Endothelial cell (in vitro differentiated cells): Measurements from ENCODE around the gene ZNF860. TPM values are rescaled to one million over a fixed set of nuclear protein-coding genes. Genes with fewer than 3 reads are reported as not detected.

Experiments used
- DNase-seq: peaks from one replicate; pipeline ENCODE4 v3.0.0; 2021; ENCODE audit warnings: low spot score
- H3K27ac Mint-ChIP-seq: one replicate; pipeline ENCODE4 v1.8.0; 2021; ENCODE audit warnings: mixed read lengths, inconsistent platforms; ENCODE audit not compliant: unreplicated experiment
- H3K27me3 Mint-ChIP-seq: one replicate; pipeline ENCODE4 v1.8.0; 2021; ENCODE audit warnings: mild to moderate bottlenecking, moderate library complexity, mixed read lengths, inconsistent platforms; ENCODE audit not compliant: unreplicated experiment
- H3K36me3 Mint-ChIP-seq: one replicate; pipeline ENCODE4 v1.8.0; 2021; ENCODE audit warnings: mild to moderate bottlenecking, low read depth, mixed read lengths, inconsistent platforms; ENCODE audit not compliant: unreplicated experiment
- H3K4me1 Mint-ChIP-seq: one replicate; pipeline ENCODE4 v1.8.0; 2021; ENCODE audit warnings: mild to moderate bottlenecking, mixed read lengths, inconsistent platforms; ENCODE audit not compliant: unreplicated experiment
- H3K4me3 Mint-ChIP-seq: one replicate; pipeline ENCODE4 v1.8.0; 2021; ENCODE audit warnings: mild to moderate bottlenecking, mixed read lengths, inconsistent platforms; ENCODE audit not compliant: unreplicated experiment
- H3K9me3 Mint-ChIP-seq: one replicate; pipeline ENCODE4 v1.8.0; 2021; ENCODE audit warnings: mixed read lengths, inconsistent platforms; ENCODE audit not compliant: unreplicated experiment
- total RNA-seq: library from RNA; stranded (reverse); fragmentation: NEBNext Ultra II Directional; extraction: Animal tissue kit (Norgen Biotek cat#: 25700); gene quantifications from one replicate; pipeline ENCODE4 v1.2.1, GENCODE V29; 2021; ENCODE audit not compliant: unreplicated experiment
- TF ChIP-seq, protein P1 (sequence below): fragments of 200-600 bp; sonication (generic); IDR thresholded peaks from one replicate; pipeline ENCODE4 v1.5.0; 2021; ENCODE audit warnings: antibody characterized with exemption; ENCODE audit not compliant: unreplicated experiment

Gene ZNF860
- total RNA-seq, 1 donor from 2014 or later: 1.1 TPM

DNA sequence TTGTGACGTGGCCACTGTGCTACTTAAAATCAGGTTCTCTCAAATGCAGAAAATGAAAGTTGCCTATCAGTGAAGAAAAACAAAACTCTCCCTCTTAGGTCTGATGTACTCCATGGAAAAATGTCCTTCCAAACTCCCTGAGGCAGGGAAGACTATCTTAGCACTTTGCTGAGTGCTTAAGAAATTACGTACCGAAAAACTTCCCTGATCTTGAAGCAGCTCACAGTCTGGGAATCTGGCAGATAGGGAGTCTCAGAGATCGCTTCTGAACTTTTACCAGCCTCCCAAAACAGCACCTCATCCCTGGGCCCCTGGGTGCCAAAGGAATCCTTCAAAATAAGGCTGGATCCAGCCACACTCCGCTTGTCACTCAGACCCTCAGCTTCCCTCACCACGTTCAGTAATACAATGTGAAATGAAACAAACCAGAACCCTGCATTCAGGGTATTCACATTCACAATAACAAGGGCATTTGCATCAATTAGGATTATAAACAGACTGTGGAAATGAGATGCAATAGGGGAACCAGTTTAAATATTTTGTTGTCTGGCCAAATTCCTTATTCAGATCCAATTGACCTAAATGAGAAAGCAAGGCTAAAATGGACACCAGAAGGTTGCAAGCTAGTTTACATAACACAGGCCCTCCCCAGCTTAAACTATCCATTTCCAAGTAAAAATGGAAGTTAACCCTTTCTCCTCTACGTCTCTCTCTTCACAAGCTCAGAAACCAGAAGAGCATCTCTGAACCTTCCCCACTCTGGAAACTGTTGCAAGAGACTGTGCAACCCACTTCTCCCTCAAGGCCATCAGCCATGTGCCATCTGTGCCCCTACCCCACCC, 21.4 kb upstream of the ZNF860 start:
- TF ChIP-seq, protein P1, sequence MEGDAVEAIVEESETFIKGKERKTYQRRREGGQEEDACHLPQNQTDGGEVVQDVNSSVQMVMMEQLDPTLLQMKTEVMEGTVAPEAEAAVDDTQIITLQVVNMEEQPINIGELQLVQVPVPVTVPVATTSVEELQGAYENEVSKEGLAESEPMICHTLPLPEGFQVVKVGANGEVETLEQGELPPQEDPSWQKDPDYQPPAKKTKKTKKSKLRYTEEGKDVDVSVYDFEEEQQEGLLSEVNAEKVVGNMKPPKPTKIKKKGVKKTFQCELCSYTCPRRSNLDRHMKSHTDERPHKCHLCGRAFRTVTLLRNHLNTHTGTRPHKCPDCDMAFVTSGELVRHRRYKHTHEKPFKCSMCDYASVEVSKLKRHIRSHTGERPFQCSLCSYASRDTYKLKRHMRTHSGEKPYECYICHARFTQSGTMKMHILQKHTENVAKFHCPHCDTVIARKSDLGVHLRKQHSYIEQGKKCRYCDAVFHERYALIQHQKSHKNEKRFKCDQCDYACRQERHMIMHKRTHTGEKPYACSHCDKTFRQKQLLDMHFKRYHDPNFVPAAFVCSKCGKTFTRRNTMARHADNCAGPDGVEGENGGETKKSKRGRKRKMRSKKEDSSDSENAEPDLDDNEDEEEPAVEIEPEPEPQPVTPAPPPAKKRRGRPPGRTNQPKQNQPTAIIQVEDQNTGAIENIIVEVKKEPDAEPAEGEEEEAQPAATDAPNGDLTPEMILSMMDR: no peak
- no peak for DNase-seq
- Mint-ChIP-seq H3K4me3 (no peak overlapping the region), H3K4me1 (peaks cover 42% of the 10 kb centered on the region), H3K27ac (peak overlapping the region; percentile 2), H3K36me3 (peaks cover 8% of the 10 kb centered on the region), H3K9me3 (no peaks in the 10 kb centered on the region), H3K27me3 (no peaks in the 10 kb centered on the region)

DNA sequence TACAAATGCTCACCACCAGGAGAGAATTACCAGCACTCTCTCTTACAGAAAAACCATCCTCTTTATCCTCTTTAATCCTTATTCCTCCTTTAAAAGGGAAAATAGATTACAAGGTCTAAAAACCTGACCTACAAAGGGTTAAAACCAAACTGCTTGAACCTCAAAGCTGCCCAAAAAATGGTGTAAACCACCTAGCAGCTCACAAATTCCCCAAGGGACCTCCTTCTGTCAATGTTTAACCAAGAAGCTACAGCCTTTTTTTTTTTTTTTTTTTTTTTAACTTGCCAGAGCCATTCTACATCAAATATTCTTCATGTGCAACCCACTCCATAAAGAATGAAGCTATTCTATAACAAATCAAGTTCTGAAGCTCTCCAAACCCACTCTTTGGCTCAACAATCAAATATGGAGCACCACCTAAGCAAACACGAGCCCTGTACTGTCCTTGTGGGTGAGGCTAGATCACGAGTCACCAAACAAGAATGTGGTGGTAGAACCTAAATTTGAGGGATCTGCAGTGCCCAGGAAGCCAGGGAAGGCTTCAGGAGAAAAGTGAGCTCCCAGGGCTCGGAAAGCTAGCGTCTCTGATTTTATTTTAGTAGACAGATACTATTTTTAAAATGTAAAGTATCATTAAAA, 20.6 kb upstream of the ZNF860 start:
- Mint-ChIP-seq H3K4me3 (no peak overlapping the region), H3K9me3 (no peaks in the 10 kb centered on the region), H3K27ac (peak overlapping the region; percentile 2), H3K27me3 (no peaks in the 10 kb centered on the region), H3K36me3 (peaks cover 2% of the 10 kb centered on the region), H3K4me1 (peaks cover 42% of the 10 kb centered on the region)
- TF ChIP-seq, protein P1: no peak
- DNase-seq: no peak

DNA sequence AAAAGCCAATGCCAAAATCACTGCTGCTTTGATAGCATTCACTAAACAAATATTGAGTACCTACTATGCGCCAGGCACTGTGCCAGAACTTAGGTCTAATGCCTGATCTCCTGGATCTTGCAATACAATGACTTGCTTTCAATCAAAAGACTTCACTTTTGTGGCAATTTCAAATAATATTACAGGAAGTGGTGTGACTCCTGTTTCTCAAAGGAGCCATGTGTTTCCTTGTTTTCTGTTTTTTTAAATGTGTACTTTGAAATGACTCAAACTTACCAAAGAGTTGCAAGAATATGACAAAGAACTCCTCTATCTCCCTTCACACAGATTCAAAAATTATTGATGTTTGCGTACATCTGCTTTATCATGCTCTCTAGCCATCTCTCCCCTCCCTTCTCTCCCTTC, 18.7 kb upstream of the ZNF860 start:
- H3K4me1 Mint-ChIP-seq: peaks cover 43% of the 10 kb centered on the region
- no peak for DNase-seq
- no peak overlapping the region for H3K4me3 Mint-ChIP-seq
- H3K36me3 Mint-ChIP-seq: no peaks in the 10 kb centered on the region
- H3K27ac Mint-ChIP-seq: no peak overlapping the region
- TF ChIP-seq, protein P1: no peak
- no peaks in the 10 kb centered on the region for H3K27me3 Mint-ChIP-seq
- H3K9me3 Mint-ChIP-seq: no peaks in the 10 kb centered on the region

DNA sequence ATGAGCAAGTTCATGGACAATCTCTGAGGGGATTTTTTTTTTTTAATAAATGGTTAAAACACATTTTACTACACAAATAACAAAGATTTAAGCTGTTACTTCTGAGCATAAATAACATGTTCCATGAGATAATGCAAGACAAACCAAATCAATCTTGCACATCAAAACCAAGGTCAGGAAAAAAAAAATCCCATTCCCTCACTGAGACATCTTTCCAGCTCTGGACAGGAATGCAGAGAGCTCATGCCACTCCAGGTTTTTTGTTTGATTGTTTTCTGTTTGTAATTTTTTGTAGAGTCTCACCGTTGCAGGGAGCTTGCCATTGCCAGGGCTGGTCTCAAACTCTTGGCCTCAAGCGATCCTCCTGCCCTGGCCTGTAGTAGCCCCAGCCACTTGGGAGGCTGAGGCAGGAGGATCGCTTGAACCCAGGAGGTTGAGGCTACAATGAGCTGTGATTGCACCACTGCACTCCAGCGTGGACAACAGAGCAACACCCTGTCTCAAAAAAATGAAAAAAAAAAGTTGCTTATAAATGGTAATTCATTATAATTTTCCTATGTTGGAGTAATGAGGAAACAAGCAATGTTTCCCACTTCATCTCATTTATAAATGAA, 14.5 kb upstream of the ZNF860 start:
- Mint-ChIP-seq H3K4me3 (no peak overlapping the region), H3K9me3 (no peaks in the 10 kb centered on the region), H3K27me3 (no peaks in the 10 kb centered on the region), H3K4me1 (peaks cover 37% of the 10 kb centered on the region), H3K36me3 (no peaks in the 10 kb centered on the region), H3K27ac (no peak overlapping the region)
- TF ChIP-seq, protein P1: no peak
- DNase-seq: no peak
